Lung (tissue), 12 donors: ENCODE measurements around the gene DNAH14. TPM values are rescaled to one million over a fixed set of nuclear protein-coding genes. Genes with fewer than 3 reads are reported as not detected.

Experiments used
- ATAC-seq: fragments of 200-7000 bp; cut with Tn5 transposase; one replicate; pipeline ENCODE4 v1.9.1; 2020; ENCODE audit warnings: moderate number of reproducible peaks; ENCODE audit not compliant: insufficient read depth, low FRiP score
- DNase-seq, 3 donors: peaks; one replicate each; pipeline ENCODE4 v3.0.0-alpha.2; 2013 to 2017
- H3K27ac ChIP-seq, 2 donors: one replicate each; pipeline ENCODE4 v1.5.1; 2013; ENCODE audit warnings: mild to moderate bottlenecking in 2 of 2, moderate library complexity in 2 of 2, control low read depth in 1 of 2, inconsistent platforms in 1 of 2, low read depth in 1 of 2, low read length in 1 of 2
- H3K27me3 ChIP-seq, 3 donors: one replicate each; pipeline ENCODE4 v1.5.1; 2013; ENCODE audit warnings: low read length in 2 of 3; ENCODE audit not compliant: control insufficient read depth in 3 of 3, insufficient read depth in 3 of 3
- H3K36me3 ChIP-seq, 4 donors: one replicate each; pipeline ENCODE4 v1.5.1; 2013; ENCODE audit warnings: low read length in 4 of 4, mild to moderate bottlenecking in 1 of 4, moderate library complexity in 1 of 4; ENCODE audit not compliant: control insufficient read depth in 4 of 4, insufficient read depth in 4 of 4
- H3K4me1 ChIP-seq, 5 donors: one replicate each; pipeline ENCODE4 v1.5.1; 2013; ENCODE audit warnings: low read length in 5 of 5, mild to moderate bottlenecking in 2 of 5, moderate library complexity in 1 of 5; ENCODE audit not compliant: control insufficient read depth in 5 of 5, insufficient read depth in 5 of 5
- H3K4me3 ChIP-seq: one replicate; pipeline ENCODE4 v1.5.1; 2013; ENCODE audit warnings: mild to moderate bottlenecking, control low read depth, moderate library complexity
- H3K9ac ChIP-seq, 2 donors: one replicate each; pipeline ENCODE4 v1.5.1; 2013; ENCODE audit warnings: low read length in 2 of 2, control low read depth in 1 of 2; ENCODE audit not compliant: insufficient read depth in 1 of 2
- H3K9me3 ChIP-seq, 4 donors: one replicate each; pipeline ENCODE4 v1.5.1; 2013; ENCODE audit warnings: low read length in 3 of 4, mild to moderate bottlenecking in 1 of 4, moderate library complexity in 1 of 4; ENCODE audit not compliant: control insufficient read depth in 4 of 4, insufficient read depth in 3 of 4
- WGBS, 2 donors: extraction: QIAGEN DNeasy Blood & Tissue Kit; methylation state at CpG; one replicate each; pipeline ENCODE4 v1.1.7; 2013; 5-methylcytosine and 5-hydroxymethylcytosine counted together
- polyA plus RNA-seq, 2 donors: library from polyadenylated mRNA; stranded (reverse); fragments of 200-250 nt; gene quantifications; one replicate each; pipeline ENCODE4 v1.2.1, GENCODE V29; 2013
- total RNA-seq, 2 donors: library from RNA; depleted of rRNA in 1 of 2; stranded (reverse); fragments of >200 nt in 1 of 2; gene quantifications; one replicate each; pipeline ENCODE4 v1.2.1, GENCODE V29; 2014 to 2021
- TF ChIP-seq, protein P1 (sequence below): IDR thresholded peaks from 2 replicates; pipeline ENCODE4 v1.5.1; 2012; ENCODE audit warnings: mild to moderate bottlenecking; ENCODE audit errors: control extremely low read depth, extremely low read depth
- donor health status: control.
- donor health status: control.
- donor health status: Bipolar disorder and iron deficiency.
- donor health status: healthy.
- donor health status: DM: yes; HTN: yes; CAD: no.

Gene DNAH14
- total and polyA plus RNA-seq, 4 donors = 3.0 to 61.3 (median 7.9) TPM

DNA sequence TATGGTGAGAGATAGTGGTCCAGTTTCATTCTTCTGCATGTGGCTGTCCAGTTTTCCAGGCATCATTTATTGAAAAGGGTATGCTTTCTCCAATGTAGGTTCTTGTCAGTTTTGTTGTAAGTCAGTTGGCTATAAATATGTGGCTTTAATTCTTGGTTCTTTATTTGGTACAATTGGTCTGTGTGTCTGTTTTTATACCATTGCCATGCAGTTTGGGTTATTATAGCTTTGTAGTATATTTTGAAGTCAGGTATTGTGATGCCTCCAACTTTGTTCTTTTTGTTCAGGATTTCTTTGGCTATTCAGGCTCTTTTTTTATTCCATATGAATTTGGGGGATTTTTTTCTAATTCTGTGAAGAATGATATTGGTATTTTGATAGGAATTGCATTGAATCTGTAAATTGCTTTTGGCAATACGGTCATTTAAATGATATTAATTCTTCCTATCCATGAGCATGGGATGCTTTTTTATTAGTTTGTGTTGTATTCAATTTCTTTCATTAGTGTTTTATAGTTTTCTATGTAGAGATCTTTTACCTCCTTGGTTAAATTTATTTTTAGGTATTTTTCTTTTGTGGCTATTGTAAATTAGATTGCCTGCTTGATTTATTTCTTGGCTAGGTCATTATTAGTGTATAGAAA, 3.3 kb downstream of the DNAH14 start:
- Histone ChIP-seq H3K36me3 (peaks cover 0 to 1% (median 0%) of the 10 kb centered on the region in 4 donors), H3K27me3 (no peaks in the 10 kb centered on the region), H3K9ac (no peak overlapping the region), H3K4me1 (peaks cover 0 to 2% (median 0%) of the 10 kb centered on the region in 5 donors), H3K4me3 (no peak overlapping the region), H3K9me3 (peaks cover 0 to 18% (median 6%) of the 10 kb centered on the region in 4 donors), H3K27ac (no peak overlapping the region)
- DNase-seq (peak in 1 of 3 donors; percentile 6), ATAC-seq (no peak)
- TF ChIP-seq, protein P1, sequence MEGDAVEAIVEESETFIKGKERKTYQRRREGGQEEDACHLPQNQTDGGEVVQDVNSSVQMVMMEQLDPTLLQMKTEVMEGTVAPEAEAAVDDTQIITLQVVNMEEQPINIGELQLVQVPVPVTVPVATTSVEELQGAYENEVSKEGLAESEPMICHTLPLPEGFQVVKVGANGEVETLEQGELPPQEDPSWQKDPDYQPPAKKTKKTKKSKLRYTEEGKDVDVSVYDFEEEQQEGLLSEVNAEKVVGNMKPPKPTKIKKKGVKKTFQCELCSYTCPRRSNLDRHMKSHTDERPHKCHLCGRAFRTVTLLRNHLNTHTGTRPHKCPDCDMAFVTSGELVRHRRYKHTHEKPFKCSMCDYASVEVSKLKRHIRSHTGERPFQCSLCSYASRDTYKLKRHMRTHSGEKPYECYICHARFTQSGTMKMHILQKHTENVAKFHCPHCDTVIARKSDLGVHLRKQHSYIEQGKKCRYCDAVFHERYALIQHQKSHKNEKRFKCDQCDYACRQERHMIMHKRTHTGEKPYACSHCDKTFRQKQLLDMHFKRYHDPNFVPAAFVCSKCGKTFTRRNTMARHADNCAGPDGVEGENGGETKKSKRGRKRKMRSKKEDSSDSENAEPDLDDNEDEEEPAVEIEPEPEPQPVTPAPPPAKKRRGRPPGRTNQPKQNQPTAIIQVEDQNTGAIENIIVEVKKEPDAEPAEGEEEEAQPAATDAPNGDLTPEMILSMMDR = no peak
- 89 to 98% methylated on average over 1 of the region's 1 CpG for WGBS, 2 donors

DNA sequence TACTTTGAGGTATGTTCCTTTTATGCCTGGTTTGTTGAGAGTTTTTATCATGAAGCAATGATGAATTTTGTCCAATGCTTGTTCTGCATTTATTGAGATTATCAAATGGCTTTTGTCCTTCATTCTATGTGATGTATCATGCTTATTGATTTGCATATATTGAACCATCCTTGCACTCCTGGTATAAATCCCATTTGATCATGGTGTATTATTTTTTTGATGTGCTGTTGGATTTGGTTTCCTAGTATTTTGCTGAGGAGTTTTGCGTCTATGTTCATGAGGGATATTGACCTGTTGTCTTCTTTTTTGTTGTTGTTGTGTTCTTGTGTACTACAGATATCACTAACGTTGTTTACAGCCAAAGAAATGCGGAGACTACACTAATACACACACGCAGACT, 4.1 kb downstream of the DNAH14 start:
- Histone ChIP-seq H3K4me3 (no peak overlapping the region), H3K27ac (no peak overlapping the region), H3K9me3 (peaks cover 0 to 18% (median 7%) of the 10 kb centered on the region in 4 donors), H3K27me3 (no peaks in the 10 kb centered on the region), H3K9ac (no peak overlapping the region), H3K4me1 (peaks cover 0 to 2% (median 0%) of the 10 kb centered on the region in 5 donors), H3K36me3 (peaks cover 0 to 1% (median 0%) of the 10 kb centered on the region in 4 donors)
- 93 to 96% methylated on average over 4 of the region's 4 CpGs for WGBS, 2 donors
- DNase-seq = no peak
- ATAC-seq = no peak
- TF ChIP-seq, protein P1 = no peak

DNA sequence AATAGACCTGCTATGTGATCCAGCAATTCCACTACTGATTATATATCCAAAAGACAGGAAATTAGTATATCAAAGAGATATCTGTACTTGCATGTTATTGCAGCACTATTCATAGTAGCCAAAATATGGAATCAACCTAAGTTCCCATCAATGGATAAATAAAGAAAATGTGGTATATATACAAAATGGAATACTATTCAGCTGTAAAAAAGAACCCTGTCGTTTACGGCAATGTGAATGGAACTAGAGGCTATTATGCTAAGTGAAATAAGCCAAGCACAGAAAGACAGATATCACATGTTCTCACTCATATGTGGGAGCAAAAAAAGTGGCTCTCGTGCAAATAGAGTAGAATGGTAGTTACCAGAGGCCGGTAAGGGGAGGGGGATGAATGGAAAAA, 9.2 kb downstream of the DNAH14 start:
- DNase-seq (no peak), ATAC-seq (no peak)
- peaks cover 0 to 1% (median 0%) of the 10 kb centered on the region in 4 donors for H3K36me3 ChIP-seq
- TF ChIP-seq, protein P1 = no peak
- H3K9me3 ChIP-seq = peaks cover 0 to 16% (median 3%) of the 10 kb centered on the region in 4 donors
- no peak overlapping the region for H3K27ac ChIP-seq
- H3K4me3 ChIP-seq = no peak overlapping the region
- H3K9ac ChIP-seq = no peak overlapping the region
- 97 to 98% methylated on average over 4 of the region's 4 CpGs for WGBS, 2 donors
- H3K4me1 ChIP-seq = no peaks in the 10 kb centered on the region
- H3K27me3 ChIP-seq = no peaks in the 10 kb centered on the region
